Duodenal mucosa (tissue), 2 donors: ENCODE data around the gene SLC25A46.

Experiments
- H3K27ac ChIP-seq: one replicate; pipeline ENCODE4 v1.7.0; 2013; ENCODE audit warnings: low read depth, low read length
- H3K27me3 ChIP-seq, 2 donors: one replicate each; pipeline ENCODE4 v1.7.0; 2013; ENCODE audit warnings: low read length in 2 of 2, control low read depth in 1 of 2; ENCODE audit not compliant: insufficient read depth in 2 of 2, control insufficient read depth in 1 of 2
- H3K36me3 ChIP-seq, 2 donors: one replicate each; pipeline ENCODE4 v1.7.0; 2013; ENCODE audit warnings: low read length in 2 of 2, control low read depth in 1 of 2; ENCODE audit not compliant: insufficient read depth in 2 of 2, control insufficient read depth in 1 of 2
- H3K4me1 ChIP-seq, 2 donors: one replicate each; pipeline ENCODE4 v1.7.0; 2013; ENCODE audit warnings: low read length in 2 of 2, control low read depth in 1 of 2; ENCODE audit not compliant: insufficient read depth in 2 of 2, control insufficient read depth in 1 of 2
- H3K4me3 ChIP-seq, 2 donors: one replicate each; pipeline ENCODE4 v1.7.0; 2013; ENCODE audit warnings: low read length in 2 of 2, low read depth in 1 of 2
- H3K9ac ChIP-seq, 2 donors: one replicate each; pipeline ENCODE4 v1.7.0; 2013; ENCODE audit warnings: low read length in 2 of 2, low read depth in 1 of 2
- H3K9me3 ChIP-seq, 2 donors: one replicate each; pipeline ENCODE4 v1.7.0; 2013; ENCODE audit warnings: low read length in 2 of 2, control low read depth in 1 of 2; ENCODE audit not compliant: control insufficient read depth in 1 of 2

Gene SLC25A46

DNA sequence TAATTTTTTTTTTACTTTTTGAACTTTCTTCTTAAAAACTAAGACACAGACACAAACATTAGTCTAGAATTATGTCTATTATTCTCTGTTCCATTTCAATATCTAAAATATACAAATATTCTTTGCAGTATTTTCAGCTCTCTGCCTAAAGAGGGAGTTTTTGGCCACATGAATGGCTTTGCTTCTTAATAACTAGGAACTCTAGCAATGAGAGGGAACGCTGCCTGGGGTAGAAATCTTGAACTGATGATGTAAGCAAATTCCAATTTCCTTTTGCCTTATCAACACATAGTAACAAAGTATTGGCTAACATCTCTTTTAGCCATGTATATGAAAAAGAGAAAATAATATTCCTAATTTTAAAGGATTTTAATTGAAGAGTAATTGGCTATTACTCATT lies 51.9 kb downstream of the SLC25A46 start:
- no peaks in the 10 kb centered on the region for H3K36me3 ChIP-seq
- no peaks in the 10 kb centered on the region for H3K9me3 ChIP-seq
- no peak overlapping the region for H3K9ac ChIP-seq
- no peaks in the 10 kb centered on the region for H3K27me3 ChIP-seq
- H3K4me1 ChIP-seq: no peaks in the 10 kb centered on the region
- H3K27ac ChIP-seq: no peak overlapping the region
- H3K4me3 ChIP-seq: no peak overlapping the region

DNA sequence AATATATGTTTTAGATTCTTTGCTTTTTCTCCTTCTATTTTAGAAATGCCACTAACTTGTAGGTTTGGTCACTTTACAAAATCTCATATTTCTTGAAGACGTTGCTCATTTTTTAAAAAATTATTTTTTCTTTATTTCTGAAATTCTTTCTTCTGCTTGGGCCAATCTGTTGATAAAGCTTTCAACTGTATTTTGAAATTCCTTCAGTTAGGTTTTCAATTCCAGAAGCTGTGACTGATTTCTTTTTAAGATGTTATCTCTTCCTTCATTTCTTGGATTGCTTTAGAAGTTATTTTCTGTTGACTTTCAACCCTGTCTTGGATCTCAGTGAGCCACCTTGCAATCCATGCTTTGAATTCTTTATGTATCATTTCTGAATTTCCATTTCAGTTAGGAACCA lies 64.2 kb downstream of the SLC25A46 start:
- Histone ChIP-seq H3K27ac (no peak overlapping the region), H3K9ac (no peak overlapping the region), H3K4me3 (no peak overlapping the region), H3K36me3 (no peaks in the 10 kb centered on the region), H3K27me3 (no peaks in the 10 kb centered on the region), H3K4me1 (no peaks in the 10 kb centered on the region), H3K9me3 (peaks cover 0 to 6% of the 10 kb centered on the region in 2 donors)

DNA sequence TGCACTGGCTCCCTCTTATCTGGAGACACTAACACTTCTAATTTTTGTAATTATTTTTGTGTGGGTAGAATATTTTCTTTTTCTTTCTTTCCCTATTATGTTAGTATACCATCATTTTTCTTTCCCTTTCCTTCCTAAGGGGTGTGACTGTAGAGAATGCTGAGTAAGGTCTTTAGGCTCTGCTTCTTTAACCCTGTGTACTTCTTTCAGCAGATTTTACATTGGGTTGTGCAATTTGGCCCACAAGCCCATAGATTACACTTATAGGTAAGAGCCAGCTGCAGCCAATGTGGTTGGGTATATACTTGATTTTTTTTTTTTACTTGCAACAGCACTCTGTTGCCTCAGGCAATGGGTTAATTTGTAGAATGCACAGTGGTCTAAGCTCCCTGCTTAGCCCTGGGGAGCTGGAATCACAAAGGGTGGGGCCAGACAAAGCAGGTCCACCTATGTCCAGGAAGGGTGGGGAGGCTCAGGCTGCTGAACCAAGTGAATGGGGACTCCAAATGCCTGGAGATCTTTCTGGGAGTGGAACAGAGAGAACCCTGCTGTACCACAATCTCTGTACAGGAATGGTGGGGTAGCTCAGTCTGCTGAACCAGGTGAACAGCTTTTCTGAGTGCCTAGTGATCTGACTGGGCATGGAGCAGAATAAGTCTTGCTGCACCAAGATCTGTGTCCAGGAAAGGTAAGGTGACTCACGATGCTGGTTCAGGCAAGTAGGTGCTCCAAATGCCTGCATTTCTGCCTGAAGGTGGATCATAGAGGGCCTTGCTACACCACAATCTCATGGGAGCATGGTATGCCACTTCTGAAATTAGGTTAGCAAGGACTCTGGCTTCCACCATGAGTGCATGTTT lies 64.9 kb downstream of the SLC25A46 start:
- H3K4me1 ChIP-seq: no peaks in the 10 kb centered on the region
- no peaks in the 10 kb centered on the region for H3K27me3 ChIP-seq
- H3K36me3 ChIP-seq: no peaks in the 10 kb centered on the region
- H3K9me3 ChIP-seq: peaks cover 0 to 6% of the 10 kb centered on the region in 2 donors
- no peak overlapping the region for H3K27ac ChIP-seq
- no peak overlapping the region for H3K9ac ChIP-seq
- H3K4me3 ChIP-seq: no peak overlapping the region

DNA sequence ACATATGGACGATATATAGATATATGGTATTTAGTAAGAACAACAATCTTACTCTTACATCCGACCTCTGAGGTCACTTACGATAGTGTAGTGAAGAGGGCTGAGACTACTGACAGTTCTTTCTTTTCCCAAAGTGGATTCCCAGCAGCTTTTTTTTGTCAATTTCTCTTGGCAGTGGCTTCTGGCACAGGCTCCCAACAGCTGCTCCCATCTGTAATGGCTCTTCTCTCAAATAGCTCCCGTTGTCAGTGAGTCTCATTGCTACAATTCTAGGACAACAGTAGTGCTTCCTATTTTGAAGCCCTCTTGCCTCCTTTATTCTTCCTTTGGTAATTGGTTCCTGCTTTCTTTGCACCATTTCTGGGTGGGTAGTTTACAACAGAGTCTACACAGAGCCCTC lies 68.4 kb downstream of the SLC25A46 start:
- Histone ChIP-seq H3K27me3 (no peaks in the 10 kb centered on the region), H3K4me3 (no peak overlapping the region), H3K36me3 (no peaks in the 10 kb centered on the region), H3K27ac (no peak overlapping the region), H3K9me3 (peaks cover 0 to 6% of the 10 kb centered on the region in 2 donors), H3K4me1 (no peaks in the 10 kb centered on the region), H3K9ac (no peak overlapping the region)

DNA sequence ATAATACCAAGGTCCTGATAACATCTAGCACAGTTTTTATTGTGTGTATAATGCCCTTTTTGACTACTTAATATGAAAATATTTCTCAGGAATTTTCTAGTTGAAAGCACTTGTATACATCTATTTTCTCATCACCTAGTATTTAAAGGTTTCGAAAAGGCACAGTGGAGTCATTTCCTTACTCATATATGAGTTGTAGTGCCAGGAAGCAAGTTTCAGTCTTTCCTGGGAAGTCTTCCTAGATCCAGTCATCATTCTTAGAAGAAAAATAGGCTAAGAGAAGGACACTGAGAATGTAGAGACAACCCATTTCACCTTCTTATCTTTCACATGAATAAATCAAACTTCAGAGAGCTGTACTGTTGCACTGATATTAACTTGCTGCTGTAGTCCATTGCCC lies 70.2 kb downstream of the SLC25A46 start:
- Histone ChIP-seq H3K36me3 (no peaks in the 10 kb centered on the region), H3K9ac (no peak overlapping the region), H3K4me1 (no peaks in the 10 kb centered on the region)

More for the DNA sequence above, 70.2 kb downstream of the SLC25A46 start:
- no peak overlapping the region for H3K27ac ChIP-seq
- H3K27me3 ChIP-seq: no peaks in the 10 kb centered on the region
- no peak overlapping the region for H3K4me3 ChIP-seq
- peaks cover 0 to under 1% of the 10 kb centered on the region in 2 donors for H3K9me3 ChIP-seq
